ENCODE data around the gene HDAC6.
A peak's percentile ranks its signal among the peaks of the same experiment; 100 is the strongest.

HDAC6 gene

GRCh38 chrX:48801280-48802088 is at the start of gene HDAC6:
Gene HDAC6 (plus strand): TSS chrX:48802067. CDS start chrX:48802693, 626 bp downstream.
- peaks cover 12% of the 10 kb centered on the region; the same call in 1 of the 2 replicates for H3K36me3 ChIP-seq (ENCODE audit: control insufficient read depth, insufficient read depth, low read length)
- peak within 1 kb of the TSS; percentile 89 for H3K4me3 ChIP-seq (ENCODE audit: low read depth, low read length)
- H3K9ac ChIP-seq (ENCODE audit: low read depth, low read length) = peak within 1 kb of the TSS; percentile 98
- peak within 1 kb of the TSS; percentile 97 for H3K27ac ChIP-seq (ENCODE audit: low read depth, low read length)
- H3K9me3 ChIP-seq (ENCODE audit: control insufficient read depth, insufficient read depth, low read length) = peaks cover 25% of the 10 kb centered on the region
- no peaks in the 10 kb centered on the region for H3K27me3 ChIP-seq (ENCODE audit: control insufficient read depth, insufficient read depth, low read length)
- H3K4me1 ChIP-seq (ENCODE audit: control insufficient read depth, insufficient read depth, low read length) = 0 out of 2 replicates have a peak, but pooled peaks cover 3% of the 10 kb centered on the region

- no peaks in the 10 kb centered on the region for H3K36me3 ChIP-seq (ENCODE audit: control insufficient read depth, insufficient read depth, low read length)
- H3K4me1 ChIP-seq (ENCODE audit: control insufficient read depth, insufficient read depth, low read length) = no peaks in the 10 kb centered on the region
- no peak overlapping the region for H3K27ac ChIP-seq (ENCODE audit: low read depth, low read length)
- H3K9me3 ChIP-seq (ENCODE audit: control insufficient read depth, insufficient read depth, low read length) = peaks cover 40% of the 10 kb centered on the region
- no peak overlapping the region for H3K9ac ChIP-seq (ENCODE audit: low read depth, low read length)
- H3K4me3 ChIP-seq (ENCODE audit: low read depth, low read length) = no peak overlapping the region
- H3K27me3 ChIP-seq (ENCODE audit: control insufficient read depth, insufficient read depth, low read length) = no peaks in the 10 kb centered on the region
These were observed 49.4 kb upstream of the HDAC6 start for GRCh38 chrX:48752498-48752897.

DNA sequence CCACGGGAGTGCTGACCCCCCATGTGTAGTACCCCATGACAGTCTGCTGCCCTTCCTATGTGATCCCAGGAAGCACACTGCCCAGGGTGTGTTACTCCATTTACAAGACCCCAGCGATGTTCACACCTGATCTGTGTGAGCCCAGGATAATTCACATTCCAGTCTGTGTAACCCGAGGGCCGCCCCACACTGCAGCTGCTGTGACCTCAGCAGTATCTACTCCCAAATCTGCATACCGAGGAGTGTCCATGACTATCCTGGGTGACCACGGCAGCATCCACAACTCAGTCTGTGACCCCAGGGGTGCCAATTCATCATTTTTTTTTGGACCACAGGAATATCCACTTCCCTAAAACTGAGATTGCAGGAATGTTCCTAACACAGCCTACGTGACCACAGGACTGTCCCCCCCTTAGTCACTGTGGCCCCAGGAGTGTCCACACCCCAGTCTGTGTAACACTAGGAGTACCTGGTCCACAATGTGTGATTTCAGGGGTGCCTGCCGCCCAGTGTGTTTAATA is 48.1 kb upstream of the HDAC6 start:
- no peak overlapping the region for H3K9ac ChIP-seq (ENCODE audit: low read depth, low read length)
- H3K4me3 ChIP-seq (ENCODE audit: low read depth, low read length) = no peak overlapping the region
- peaks cover 41% of the 10 kb centered on the region for H3K9me3 ChIP-seq (ENCODE audit: control insufficient read depth, insufficient read depth, low read length)
- H3K36me3 ChIP-seq (ENCODE audit: control insufficient read depth, insufficient read depth, low read length) = no peaks in the 10 kb centered on the region
- H3K4me1 ChIP-seq (ENCODE audit: control insufficient read depth, insufficient read depth, low read length) = no peaks in the 10 kb centered on the region
- H3K27me3 ChIP-seq (ENCODE audit: control insufficient read depth, insufficient read depth, low read length) = no peaks in the 10 kb centered on the region
- no peak overlapping the region for H3K27ac ChIP-seq (ENCODE audit: low read depth, low read length)

DNA sequence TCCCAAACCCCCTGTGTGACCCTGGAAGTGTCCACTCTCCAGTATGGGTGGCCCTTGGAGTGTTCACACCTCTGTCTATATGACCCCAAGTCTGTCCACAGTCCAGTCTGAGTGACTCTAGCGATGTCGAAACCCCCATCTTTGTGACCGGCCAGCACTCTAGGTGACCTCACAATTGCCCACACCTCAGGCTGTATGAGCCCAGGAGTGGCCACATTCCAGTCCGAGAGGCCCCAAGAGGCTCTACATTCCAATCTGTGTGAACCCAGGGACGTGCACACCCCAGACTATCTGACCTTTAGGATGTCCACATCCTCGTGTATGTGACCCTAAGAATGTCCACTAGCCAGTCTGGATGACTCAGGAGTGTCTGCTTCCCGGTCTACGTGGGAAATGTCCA is 47.6 kb upstream of the HDAC6 start:
- Histone ChIP-seq H3K27ac (ENCODE audit: low read depth, low read length) (no peak overlapping the region), H3K4me3 (ENCODE audit: low read depth, low read length) (no peak overlapping the region), H3K9ac (ENCODE audit: low read depth, low read length) (no peak overlapping the region), H3K4me1 (ENCODE audit: control insufficient read depth, insufficient read depth, low read length) (no peaks in the 10 kb centered on the region), H3K9me3 (ENCODE audit: control insufficient read depth, insufficient read depth, low read length) (peaks cover 42% of the 10 kb centered on the region), H3K36me3 (ENCODE audit: control insufficient read depth, insufficient read depth, low read length) (no peaks in the 10 kb centered on the region), H3K27me3 (ENCODE audit: control insufficient read depth, insufficient read depth, low read length) (no peaks in the 10 kb centered on the region)

GRCh38 chrX:48761674-48762471 is 40.0 kb upstream of the HDAC6 start, which contains the start of gene GLOD5:
Gene GLOD5 (plus strand): TSS chrX:48761747. CDS start chrX:48761791, 44 bp downstream.
- H3K27ac ChIP-seq (ENCODE audit: low read depth, low read length) = no peak within 1 kb of the TSS
- peaks cover 34% of the 10 kb centered on the region for H3K9me3 ChIP-seq (ENCODE audit: control insufficient read depth, insufficient read depth, low read length)
- H3K36me3 ChIP-seq (ENCODE audit: control insufficient read depth, insufficient read depth, low read length) = no peaks in the 10 kb centered on the region
- H3K27me3 ChIP-seq (ENCODE audit: control insufficient read depth, insufficient read depth, low read length) = no peaks in the 10 kb centered on the region
- H3K9ac ChIP-seq (ENCODE audit: low read depth, low read length) = no peak within 1 kb of the TSS
- no peak within 1 kb of the TSS for H3K4me3 ChIP-seq (ENCODE audit: low read depth, low read length)
- no peaks in the 10 kb centered on the region for H3K4me1 ChIP-seq (ENCODE audit: control insufficient read depth, insufficient read depth, low read length)

DNA sequence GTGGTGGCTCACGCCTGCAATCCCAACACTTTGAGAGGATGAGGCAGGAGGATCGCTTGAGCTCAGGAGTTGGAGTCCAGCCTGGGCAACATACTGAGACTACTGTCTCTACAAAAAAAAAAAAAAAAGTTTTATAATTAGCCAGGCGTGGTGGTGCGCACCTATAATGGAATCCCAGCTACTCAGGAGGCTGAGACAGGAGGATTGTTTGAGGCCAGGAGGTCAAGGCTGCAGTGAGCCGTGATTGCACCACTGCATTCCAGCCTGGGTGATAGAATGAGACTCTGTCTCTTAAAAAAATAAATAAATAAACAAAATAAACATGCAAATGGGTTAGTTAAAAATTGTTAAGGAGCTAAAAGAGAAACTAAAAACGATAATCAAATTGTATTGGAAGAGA is 32.6 kb upstream of the HDAC6 start:
- H3K27me3 ChIP-seq (ENCODE audit: control insufficient read depth, insufficient read depth, low read length) = no peaks in the 10 kb centered on the region
- H3K36me3 ChIP-seq (ENCODE audit: control insufficient read depth, insufficient read depth, low read length) = no peaks in the 10 kb centered on the region
- H3K9ac ChIP-seq (ENCODE audit: low read depth, low read length) = no peak overlapping the region
- no peak overlapping the region for H3K4me3 ChIP-seq (ENCODE audit: low read depth, low read length)
- no peak overlapping the region for H3K27ac ChIP-seq (ENCODE audit: low read depth, low read length)
- no peaks in the 10 kb centered on the region for H3K4me1 ChIP-seq (ENCODE audit: control insufficient read depth, insufficient read depth, low read length)
- H3K9me3 ChIP-seq (ENCODE audit: control insufficient read depth, insufficient read depth, low read length) = peaks cover 14% of the 10 kb centered on the region

DNA sequence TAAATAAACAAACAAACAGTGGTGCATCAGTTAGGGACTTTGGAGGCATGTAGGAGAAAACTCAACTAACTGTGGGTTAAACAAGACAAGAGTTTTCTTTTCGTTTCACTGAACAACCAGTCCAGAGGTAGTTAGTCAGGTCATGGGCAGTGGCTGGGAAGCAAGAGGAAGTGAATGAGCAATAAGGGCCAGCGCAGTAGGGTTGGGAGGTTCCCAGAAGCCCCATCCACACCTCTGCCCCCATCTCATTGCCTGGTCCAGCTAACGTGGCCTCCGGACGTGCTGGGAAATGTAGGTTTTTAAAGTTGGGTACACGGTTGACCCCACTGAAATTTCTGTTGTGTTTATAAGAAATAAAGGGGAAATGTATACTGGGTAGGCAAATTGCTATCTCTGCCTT is 31.6 kb upstream of the HDAC6 start:
- H3K4me1 ChIP-seq (ENCODE audit: control insufficient read depth, insufficient read depth, low read length) = no peaks in the 10 kb centered on the region
- H3K9me3 ChIP-seq (ENCODE audit: control insufficient read depth, insufficient read depth, low read length) = peaks cover 12% of the 10 kb centered on the region
- H3K9ac ChIP-seq (ENCODE audit: low read depth, low read length) = no peak overlapping the region
- no peak overlapping the region for H3K27ac ChIP-seq (ENCODE audit: low read depth, low read length)
- no peak overlapping the region for H3K4me3 ChIP-seq (ENCODE audit: low read depth, low read length)
- H3K36me3 ChIP-seq (ENCODE audit: control insufficient read depth, insufficient read depth, low read length) = no peaks in the 10 kb centered on the region
- H3K27me3 ChIP-seq (ENCODE audit: control insufficient read depth, insufficient read depth, low read length) = no peaks in the 10 kb centered on the region

DNA sequence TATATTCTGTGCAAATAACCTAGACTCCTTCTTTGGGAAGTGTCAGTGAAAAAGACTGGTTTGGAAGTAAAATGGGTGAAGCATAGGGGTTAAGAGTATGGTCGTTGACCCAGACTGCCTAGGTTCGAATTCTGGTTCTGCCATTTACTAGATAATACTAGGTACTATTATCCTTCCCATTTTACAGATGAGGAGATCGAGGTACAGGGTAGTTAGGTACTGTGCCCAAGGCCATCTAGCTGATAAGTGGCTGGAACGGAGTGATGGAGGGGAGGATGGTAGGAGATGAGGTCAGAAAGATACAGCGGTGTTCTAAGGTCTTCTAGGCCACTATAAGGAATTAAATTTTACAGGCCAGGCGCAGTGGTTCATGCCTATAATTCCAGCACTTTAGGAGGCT is 29.3 kb upstream of the HDAC6 start:
- Histone ChIP-seq H3K9me3 (ENCODE audit: control insufficient read depth, insufficient read depth, low read length) (peaks cover 26% of the 10 kb centered on the region), H3K27ac (ENCODE audit: low read depth, low read length) (no peak overlapping the region), H3K4me3 (ENCODE audit: low read depth, low read length) (no peak overlapping the region), H3K27me3 (ENCODE audit: control insufficient read depth, insufficient read depth, low read length) (no peaks in the 10 kb centered on the region), H3K9ac (ENCODE audit: low read depth, low read length) (no peak overlapping the region), H3K36me3 (ENCODE audit: control insufficient read depth, insufficient read depth, low read length) (no peaks in the 10 kb centered on the region), H3K4me1 (ENCODE audit: control insufficient read depth, insufficient read depth, low read length) (no peaks in the 10 kb centered on the region)

DNA sequence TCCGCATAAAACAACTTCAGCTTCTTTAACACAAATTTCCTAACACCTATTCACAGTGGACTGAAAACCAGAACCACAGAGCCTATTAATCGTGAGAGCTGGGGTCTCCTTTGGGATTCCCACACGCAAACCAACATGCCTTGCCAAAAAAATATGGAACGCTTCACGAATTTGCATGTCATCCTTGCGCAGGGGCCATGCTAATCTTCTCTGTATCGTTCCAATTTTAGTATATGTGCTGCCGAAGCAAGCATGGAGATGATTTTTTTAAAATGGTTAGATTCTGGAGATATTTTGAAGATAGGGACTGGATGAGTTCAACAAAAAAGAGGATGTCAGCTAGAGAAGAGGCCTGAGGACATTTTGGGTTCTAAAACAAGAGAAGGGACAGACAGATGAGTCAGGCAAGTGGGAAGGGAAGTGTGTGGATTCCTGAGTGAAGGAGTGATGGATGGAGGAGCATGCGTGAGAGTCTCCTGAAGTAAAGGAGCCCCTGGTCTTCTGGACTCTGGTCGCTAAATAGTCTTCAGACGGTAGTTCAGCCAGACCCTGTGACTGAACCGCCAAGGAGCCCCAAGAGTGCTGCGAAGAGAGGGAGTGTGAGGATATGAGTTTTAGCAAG is 24.9 kb upstream of the HDAC6 start:
- no peak overlapping the region for H3K9ac ChIP-seq (ENCODE audit: low read depth, low read length)
- no peak overlapping the region for H3K27ac ChIP-seq (ENCODE audit: low read depth, low read length)

DNA sequence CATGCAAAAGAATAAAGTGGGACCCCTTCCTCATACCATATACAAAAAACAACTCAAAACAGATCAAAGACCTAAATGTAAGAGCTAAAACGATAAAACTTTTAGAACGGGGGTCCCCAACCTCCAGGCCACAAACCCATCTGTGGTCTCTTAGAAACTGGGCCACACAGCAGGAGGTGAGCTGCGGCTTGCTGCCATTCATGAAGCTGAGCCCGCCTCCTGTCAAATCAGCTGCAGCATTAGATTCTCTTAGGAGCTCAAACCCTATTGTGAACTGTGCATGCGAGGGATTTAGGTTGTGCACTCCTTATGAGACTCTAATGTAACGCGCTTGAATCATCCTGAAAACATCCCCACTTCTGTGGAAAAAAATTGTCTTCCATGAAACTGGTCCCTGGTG is 22.5 kb upstream of the HDAC6 start:
- Histone ChIP-seq H3K9ac (ENCODE audit: low read depth, low read length) (no peak overlapping the region), H3K36me3 (ENCODE audit: control insufficient read depth, insufficient read depth, low read length) (no peaks in the 10 kb centered on the region), H3K4me1 (ENCODE audit: control insufficient read depth, insufficient read depth, low read length) (no peaks in the 10 kb centered on the region), H3K4me3 (ENCODE audit: low read depth, low read length) (no peak overlapping the region), H3K27ac (ENCODE audit: low read depth, low read length) (no peak overlapping the region), H3K9me3 (ENCODE audit: control insufficient read depth, insufficient read depth, low read length) (peaks cover 40% of the 10 kb centered on the region), H3K27me3 (ENCODE audit: control insufficient read depth, insufficient read depth, low read length) (no peaks in the 10 kb centered on the region)

More for the DNA sequence above, 24.9 kb upstream of the HDAC6 start:
- H3K4me1 ChIP-seq (ENCODE audit: control insufficient read depth, insufficient read depth, low read length) = no peaks in the 10 kb centered on the region
- no peak overlapping the region for H3K4me3 ChIP-seq (ENCODE audit: low read depth, low read length)
- H3K27me3 ChIP-seq (ENCODE audit: control insufficient read depth, insufficient read depth, low read length) = no peaks in the 10 kb centered on the region
- H3K36me3 ChIP-seq (ENCODE audit: control insufficient read depth, insufficient read depth, low read length) = no peaks in the 10 kb centered on the region
- H3K9me3 ChIP-seq (ENCODE audit: control insufficient read depth, insufficient read depth, low read length) = peaks cover 40% of the 10 kb centered on the region
